ENCODE results near the gene SNAPIN.

The SNAPIN gene

GRCh38 chr1:153673511-153673910, 15.0 kb downstream of the SNAPIN start:
- H3K27ac ChIP-seq, result no peak overlapping the region
- H3K36me3 ChIP-seq, result peaks cover 3 to 10% (median 6%) of the 10 kb centered on the region in 3 donors
- H3K4me1 ChIP-seq, result peaks cover 0 to 34% (median 25%) of the 10 kb centered on the region in 4 donors
- TF ChIP-seq CTCF (IDR thresholded peaks at IDR 0.05), result no peak
- DNase-seq, result no peak
- intact Hi-C loops (cut with DNase I; ENCODE audit: low total_unique reads), result loop anchor here (5.0 to 10.0 kb wide), 3 partner anchors 106 to 311 kb away; partner anchors contain the start of genes DENND4B, RAB13 and S100A2
- H3K9me3 ChIP-seq, result no peaks in the 10 kb centered on the region
- H3K27me3 ChIP-seq, result no peaks in the 10 kb centered on the region
- H3K4me3 ChIP-seq, result no peak overlapping the region

GRCh38 chr1:153677718-153678518, 19.4 kb downstream of the SNAPIN start:
- Histone ChIP-seq H3K4me3 (peak overlapping the region; percentile 68 to 76), H3K36me3 (peaks cover 0 to 10% (median 4%) of the 10 kb centered on the region in 3 donors), H3K9me3 (no peaks in the 10 kb centered on the region), H3K27me3 (no peaks in the 10 kb centered on the region), H3K4me1 (peaks cover 0 to 32% (median 15%) of the 10 kb centered on the region in 4 donors), H3K27ac (peak overlapping the region; percentile 84 to 86)
- intact Hi-C loops (cut with DNase I; ENCODE audit: low total_unique reads), result loop anchor here (2.0 to 10.0 kb wide), 4 partner anchors 69 to 307 kb away; partner anchors contain the start of genes DENND4B and RAB13
- peak; percentile 88 to 93 for TF ChIP-seq CTCF (IDR thresholded peaks at IDR 0.05)
- peak; percentile 55 to 82 for DNase-seq

GRCh38 chr1:153678519-153679336, 20.2 kb downstream of the SNAPIN start, which contains the start of gene NPR1:
NPR1 (plus strand) TSS chr1:153678688; CDS start chr1:153679109, 421 bp downstream.
- no peak for TF ChIP-seq CTCF (IDR thresholded peaks at IDR 0.05)
- Histone ChIP-seq H3K4me3 (peak within 1 kb of the TSS; percentile 68 to 76), H3K27ac (peak within 1 kb of the TSS; percentile 84 to 86), H3K4me1 (peaks cover 0 to 35% (median 15%) of the 10 kb centered on the region in 4 donors), H3K9me3 (no peaks in the 10 kb centered on the region), H3K27me3 (no peaks in the 10 kb centered on the region), H3K36me3 (peaks cover 0 to 13% (median 4%) of the 10 kb centered on the region in 3 donors)
- DNase-seq, result peak; percentile 81 to 89
- intact Hi-C loops (cut with DNase I; ENCODE audit: low total_unique reads), result loop anchor here (2.0 to 10.0 kb wide), 4 partner anchors 69 to 306 kb away; partner anchors contain the start of genes DENND4B and RAB13

- no peaks in the 10 kb centered on the region for H3K27me3 ChIP-seq
- DNase-seq, result no peak
- peak overlapping the region; percentile 68 to 76 for H3K4me3 ChIP-seq
- peaks cover 0 to 37% (median 15%) of the 10 kb centered on the region in 4 donors for H3K4me1 ChIP-seq
- intact Hi-C loops (cut with DNase I; ENCODE audit: low total_unique reads), result loop anchor here (2.0 to 10.0 kb wide), 4 partner anchors 68 to 305 kb away; partner anchors contain the start of genes DENND4B and RAB13
- H3K36me3 ChIP-seq, result peaks cover 0 to 13% (median 4%) of the 10 kb centered on the region in 3 donors
- no peaks in the 10 kb centered on the region for H3K9me3 ChIP-seq
- peak; percentile 40 to 44 for TF ChIP-seq CTCF (IDR thresholded peaks at IDR 0.05)
- H3K27ac ChIP-seq, result peak overlapping the region; percentile 84 to 86
Observed at GRCh38 chr1:153679337-153680119, 21.0 kb downstream of the SNAPIN start.

GRCh38 chr1:153680120-153680403, 21.6 kb downstream of the SNAPIN start:
- DNase-seq, result no peak
- TF ChIP-seq CTCF (IDR thresholded peaks at IDR 0.05), result no peak
- intact Hi-C loops (cut with DNase I; ENCODE audit: low total_unique reads), result no loop called here
- H3K9me3 ChIP-seq, result no peaks in the 10 kb centered on the region
- H3K27ac ChIP-seq, result peak overlapping the region; percentile 84 to 86
- H3K36me3 ChIP-seq, result peaks cover 0 to 18% (median 4%) of the 10 kb centered on the region in 3 donors
- no peaks in the 10 kb centered on the region for H3K27me3 ChIP-seq
- peak overlapping the region; percentile 68 to 76 for H3K4me3 ChIP-seq
- peaks cover 0 to 37% (median 15%) of the 10 kb centered on the region in 4 donors for H3K4me1 ChIP-seq

Measured in tibial artery (tissue), 4 donors.